Natural killer cell (primary cell): ENCODE data around the gene PKDREJ. TPM values are rescaled to one million over a fixed set of nuclear protein-coding genes. Genes with fewer than 3 reads are reported as not detected.

Experiments used
- ATAC-seq, 3 donors: fragments of 150-1000 bp in 2 of 3; fragments of 200-7000 bp in 1 of 3; cut with Tn5 transposase; 1 replicate in 1 of 3; 2 replicates in 2 of 3; pipeline ENCODE4 v1.10.0; 2021; ENCODE audit warnings: mild to moderate bottlenecking in 2 of 3, moderate library complexity in 2 of 3
- DNase-seq, 2 donors: peaks; one replicate each; pipeline versions ENCODE4 v3.0.0 to v3.0.0-alpha.2; 2013 to 2021; ENCODE audit warnings: mixed read lengths in 1 of 2
- H3K27ac ChIP-seq: one replicate; pipeline ENCODE4 v1.5.1; 2013; ENCODE audit warnings: mild to moderate bottlenecking, low read length
- H3K27me3 ChIP-seq: one replicate; pipeline ENCODE4 v1.6.1; 2013; ENCODE audit warnings: low read length; ENCODE audit not compliant: control insufficient read depth, insufficient read depth
- H3K36me3 ChIP-seq: one replicate; pipeline ENCODE4 v1.6.1; 2013; ENCODE audit warnings: low read length; ENCODE audit not compliant: control insufficient read depth, insufficient read depth
- H3K4me1 ChIP-seq: one replicate; pipeline ENCODE4 v1.6.1; 2013; ENCODE audit warnings: low read length; ENCODE audit not compliant: control insufficient read depth, insufficient read depth
- H3K4me3 ChIP-seq: one replicate; pipeline ENCODE4 v1.5.1; 2013; ENCODE audit warnings: low read length
- H3K9me3 ChIP-seq: one replicate; pipeline ENCODE4 v1.6.1; 2013; ENCODE audit warnings: low read length; ENCODE audit not compliant: control insufficient read depth, insufficient read depth
- H3K27ac Mint-ChIP-seq, 2 donors: one replicate each; pipeline ENCODE4 v1.8.0; 2022; ENCODE audit warnings: mild to moderate bottlenecking in 2 of 2, mixed read lengths in 2 of 2, moderate library complexity in 1 of 2
- H3K27me3 Mint-ChIP-seq, 2 donors: one replicate each; pipeline ENCODE4 v1.8.0; 2022; ENCODE audit warnings: low read depth in 2 of 2, mixed read lengths in 2 of 2
- H3K36me3 Mint-ChIP-seq: one replicate; pipeline ENCODE4 v1.8.0; 2022; ENCODE audit warnings: mixed read lengths
- H3K4me1 Mint-ChIP-seq, 2 donors: one replicate each; pipeline ENCODE4 v1.8.0; 2022; ENCODE audit warnings: mixed read lengths in 2 of 2
- H3K4me3 Mint-ChIP-seq: one replicate; pipeline ENCODE4 v1.8.0; 2022; ENCODE audit warnings: mild to moderate bottlenecking, moderate library complexity, mixed read lengths
- H3K9me3 Mint-ChIP-seq, 2 donors: one replicate each; pipeline ENCODE4 v1.8.0; 2022; ENCODE audit warnings: mixed read lengths in 2 of 2
- CTCF ChIP-seq: fragments of 200-600 bp; IDR thresholded peaks from one replicate; pipeline ENCODE4 v1.8.0; 2022; ENCODE audit warnings: antibody characterized with exemption
- WGBS: methylation state at CpG from one replicate; pipeline ENCODE4 v1.1.7; 2013; ENCODE audit warnings: missing lambda C conversion rate; ENCODE audit not compliant: insufficient coverage; 5-methylcytosine and 5-hydroxymethylcytosine counted together
- intact Hi-C: fragments of 100-400 bp; cut with micrococcal nuclease; formaldehyde crosslinking; loops from one replicate; pipeline ENCODE4 v1.14.2; 2022
- total RNA-seq, 4 donors: library from RNA; stranded (reverse); fragments of 120-200 nt in 1 of 4; gene quantifications; one replicate each; pipeline versions ENCODE4 v1.2.3 to v1.2.4, GENCODE V29; 2013 to 2022

The PKDREJ gene
- total RNA-seq, 3 donors from 2014 or later (not counting 1 experiment from before 2014, with no cell fraction given) = 0.07 to 0.25 (median 0.20) TPM

- no peak overlapping the region for H3K27ac Mint-ChIP-seq
- no peaks in the 10 kb centered on the region for H3K4me1 ChIP-seq
- intact Hi-C loops = no loop called here
- WGBS = 97% methylated on average over 28 of the region's 28 CpGs
- H3K4me3 Mint-ChIP-seq = no peak overlapping the region
- TF ChIP-seq CTCF = no peak
- DNase-seq (no peak), ATAC-seq (no peak)
- peaks cover 3 to 9% of the 10 kb centered on the region in 2 donors for H3K4me1 Mint-ChIP-seq
- no peak overlapping the region for H3K4me3 ChIP-seq
- no peaks in the 10 kb centered on the region for H3K9me3 Mint-ChIP-seq
- H3K27me3 Mint-ChIP-seq = no peaks in the 10 kb centered on the region
- no peaks in the 10 kb centered on the region for H3K9me3 ChIP-seq
- no peaks in the 10 kb centered on the region for H3K27me3 ChIP-seq
- H3K27ac ChIP-seq = no peak overlapping the region
- peaks cover 25% of the 10 kb centered on the region for H3K36me3 ChIP-seq
- H3K36me3 Mint-ChIP-seq = peaks cover 2% of the 10 kb centered on the region
These were observed 48.5 kb downstream of the PKDREJ start for GRCh38 chr22:46214616-46215015.

DNA sequence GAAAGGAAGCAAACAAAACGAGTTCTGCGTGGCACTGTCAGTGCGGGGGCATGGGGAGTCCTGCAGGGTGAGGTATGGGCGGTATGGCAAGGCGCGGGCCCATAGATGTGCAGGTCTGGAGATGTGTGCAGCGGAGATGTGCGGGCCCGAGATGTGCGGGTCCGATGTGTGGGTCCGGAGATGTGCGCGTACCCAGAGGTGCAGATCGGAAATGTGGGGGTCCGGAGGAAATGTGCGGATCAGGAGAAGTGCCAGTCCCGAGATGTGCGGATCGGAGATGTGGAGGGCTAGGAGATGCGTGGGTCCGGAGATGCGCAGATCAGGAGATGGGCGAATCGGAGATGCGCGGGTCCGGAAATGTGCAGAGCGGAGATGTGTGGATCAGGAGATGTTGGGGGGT lies 49.0 kb downstream of the PKDREJ start:
- Mint-ChIP-seq H3K27me3 (no peaks in the 10 kb centered on the region), H3K27ac (no peak overlapping the region), H3K4me3 (no peak overlapping the region), H3K9me3 (peaks cover 1 to 4% of the 10 kb centered on the region in 2 donors), H3K4me1 (peaks cover 0 to 6% of the 10 kb centered on the region in 2 donors), H3K36me3 (peaks cover 7% of the 10 kb centered on the region)
- ATAC-seq (no peak), DNase-seq (no peak)
- no peaks in the 10 kb centered on the region for H3K27me3 ChIP-seq
- H3K4me1 ChIP-seq = no peaks in the 10 kb centered on the region
- no peak overlapping the region for H3K27ac ChIP-seq
- H3K36me3 ChIP-seq = peaks cover 22% of the 10 kb centered on the region
- intact Hi-C loops = no loop called here
- H3K9me3 ChIP-seq = no peaks in the 10 kb centered on the region
- H3K4me3 ChIP-seq = no peak overlapping the region
- no peak for TF ChIP-seq CTCF
- 98% methylated on average over 29 of the region's 29 CpGs for WGBS

- no peaks in the 10 kb centered on the region for H3K9me3 ChIP-seq
- H3K4me1 Mint-ChIP-seq = peaks cover 0 to 6% of the 10 kb centered on the region in 2 donors
- ATAC-seq (no peak), DNase-seq (no peak)
- peaks cover 2 to 5% of the 10 kb centered on the region in 2 donors for H3K9me3 Mint-ChIP-seq
- intact Hi-C loops = no loop called here
- H3K4me1 ChIP-seq = no peaks in the 10 kb centered on the region
- H3K4me3 Mint-ChIP-seq = no peak overlapping the region
- no peak overlapping the region for H3K27ac Mint-ChIP-seq
- peaks cover 11% of the 10 kb centered on the region for H3K36me3 Mint-ChIP-seq
- H3K36me3 ChIP-seq = peaks cover 17% of the 10 kb centered on the region
- H3K27me3 Mint-ChIP-seq = no peaks in the 10 kb centered on the region
- no peak overlapping the region for H3K27ac ChIP-seq
- no peak overlapping the region for H3K4me3 ChIP-seq
- no peaks in the 10 kb centered on the region for H3K27me3 ChIP-seq
- 98% methylated on average over 4 of the region's 4 CpGs for WGBS
- no peak for TF ChIP-seq CTCF
These were observed 50.1 kb downstream of the PKDREJ start for GRCh38 chr22:46213052-46213451.

DNA sequence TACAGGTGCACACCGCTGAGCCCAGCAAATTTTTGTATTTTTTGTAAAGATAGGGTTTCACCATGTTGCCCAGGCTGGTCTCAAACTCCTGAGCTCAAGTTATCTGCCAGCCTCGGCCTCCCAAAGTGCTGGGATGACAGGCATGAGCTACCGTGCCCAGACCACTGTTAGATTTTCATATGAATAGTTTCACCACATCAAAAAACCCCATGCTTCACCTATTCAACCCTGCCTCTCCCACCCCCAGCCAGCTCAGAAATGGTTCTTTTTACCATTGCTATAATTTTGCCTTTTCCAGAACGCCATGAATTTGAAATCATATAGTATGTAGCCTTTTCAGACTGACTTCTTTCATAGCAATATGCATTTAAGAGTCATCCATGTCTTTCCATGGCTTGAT lies 50.9 kb downstream of the PKDREJ start:
- no peak for TF ChIP-seq CTCF
- H3K4me1 ChIP-seq = no peaks in the 10 kb centered on the region
- no peak for ATAC-seq
- no peak for DNase-seq
- H3K27ac Mint-ChIP-seq = no peak overlapping the region
- no peaks in the 10 kb centered on the region for H3K9me3 ChIP-seq
- no peaks in the 10 kb centered on the region for H3K27me3 ChIP-seq
- H3K36me3 ChIP-seq = peaks cover 17% of the 10 kb centered on the region
- no peak overlapping the region for H3K4me3 ChIP-seq
- peaks cover 2 to 5% of the 10 kb centered on the region in 2 donors for H3K9me3 Mint-ChIP-seq
- WGBS = 74% methylated on average over 4 of the region's 4 CpGs
- H3K27ac ChIP-seq = no peak overlapping the region
- peaks cover 11% of the 10 kb centered on the region for H3K36me3 Mint-ChIP-seq
- no peak overlapping the region for H3K4me3 Mint-ChIP-seq
- intact Hi-C loops = no loop called here
- no peaks in the 10 kb centered on the region for H3K27me3 Mint-ChIP-seq
- H3K4me1 Mint-ChIP-seq = peaks cover 0 to 6% of the 10 kb centered on the region in 2 donors
